Thyroid gland (tissue), 4 donors: Measurements from ENCODE around the gene NLRC5. TPM values are rescaled to one million over a fixed set of nuclear protein-coding genes. Genes with fewer than 3 reads are reported as not detected.

Source experiments
- DNase-seq, 2 donors: peaks; one replicate each; pipeline ENCODE4 v3.0.0-alpha.2; 2019
- H3K27ac ChIP-seq, 3 donors: fragments of 200-600 bp; sonication (generic); 1 replicate in 2 of 3; 2 replicates in 1 of 3; pipeline ENCODE4 v1.5.1; 2016 to 2019; ENCODE audit warnings: mild to moderate bottlenecking in 1 of 3, moderate library complexity in 1 of 3
- H3K27me3 ChIP-seq: fragments of 200-600 bp; sonication (generic); one replicate; pipeline ENCODE4 v1.5.1; 2019
- H3K36me3 ChIP-seq, 2 donors: fragments of 200-600 bp; sonication (generic); one replicate each; pipeline ENCODE4 v1.5.1; 2016 to 2019
- H3K4me1 ChIP-seq, 2 donors: fragments of 200-600 bp; sonication (generic); one replicate each; pipeline ENCODE4 v1.5.1; 2017 to 2019
- H3K4me3 ChIP-seq, 3 donors: fragments of 200-600 bp; sonication (generic); replicated peaks in 1 of 3; 1 replicate in 2 of 3; 2 replicates in 1 of 3; pipeline ENCODE4 v1.5.1; 2016; ENCODE audit warnings: mild to moderate bottlenecking in 1 of 3
- H3K9me3 ChIP-seq: fragments of 200-600 bp; sonication (generic); one replicate; pipeline ENCODE4 v1.5.1; 2017
- CTCF ChIP-seq, 6 experiments: fragments of 200-600 bp in 3 of 6; fragments of 450-650 bp in 3 of 6; sonication (generic) in 3 of 6; IDR thresholded peaks; one replicate each; pipeline ENCODE4 v1.5.1; 2016 to 2019; ENCODE audit warnings: antibody characterized with exemption in 6 of 6, mild to moderate bottlenecking in 2 of 6, inconsistent platforms in 1 of 6, moderate library complexity in 1 of 6
- POLR2A ChIP-seq, 2 donors: fragments of 450-650 bp; IDR thresholded peaks; one replicate each; pipeline ENCODE4 v1.6.1; 2017; ENCODE audit warnings: antibody characterized with exemption in 2 of 2, mild to moderate bottlenecking in 2 of 2, moderate library complexity in 1 of 2
- WGBS, 2 donors: methylation state at CpG; one replicate each; pipeline ENCODE4 v1.1.5; 2017; 5-methylcytosine and 5-hydroxymethylcytosine counted together
- intact Hi-C: fragments of 100-400 bp; cut with DNase I; formaldehyde crosslinking; loops from one replicate; pipeline ENCODE4 v1.15.1; 2023
- total RNA-seq, 4 donors: library from RNA; depleted of rRNA; stranded (reverse); fragments of >200 nt; gene quantifications; one replicate each; pipeline ENCODE4 v1.2.3, GENCODE V29; 2016

Gene NLRC5
- total RNA-seq, 4 donors from 2014 or later: 14.1 to 33.5 (median 20.5) TPM

- intact Hi-C loops: no loop called here
- peaks cover 20 to 27% of the 10 kb centered on the region in 2 donors for H3K4me1 ChIP-seq
- peak overlapping the region in 2 of 3 donors; percentile 59 to 75 for H3K27ac ChIP-seq
- no peak for TF ChIP-seq CTCF (IDR thresholded peaks at IDR 0.05)
- no peak for TF ChIP-seq POLR2A (IDR thresholded peaks at IDR 0.05)
- WGBS, 2 donors: 30 to 32% methylated on average over 22 to 24 of the region's 24 CpGs
- no peaks in the 10 kb centered on the region for H3K36me3 ChIP-seq
- H3K4me3 ChIP-seq: peak overlapping the region in 1 of 3 donors; percentile 53
- H3K9me3 ChIP-seq: no peaks in the 10 kb centered on the region
- peak; percentile 53 to 60 for DNase-seq
- H3K27me3 ChIP-seq: no peaks in the 10 kb centered on the region
Measured at GRCh38 chr16:57091200-57091974, 102.0 kb downstream of the NLRC5 start.

- Histone ChIP-seq H3K4me3 (peak within 1 kb of the TSS in 2 of 3 donors; percentile 53 to 55), H3K36me3 (no peaks in the 10 kb centered on the region), H3K27ac (peak within 1 kb of the TSS in 2 of 3 donors; percentile 69 to 75), H3K9me3 (no peaks in the 10 kb centered on the region), H3K4me1 (peaks cover 20 to 27% of the 10 kb centered on the region in 2 donors), H3K27me3 (no peaks in the 10 kb centered on the region)
- DNase-seq: peak; percentile 66 to 70
- TF ChIP-seq POLR2A (IDR thresholded peaks at IDR 0.05): peak in 1 of 2 donors; percentile 57
- TF ChIP-seq CTCF (IDR thresholded peaks at IDR 0.05): no peak
- intact Hi-C loops: no loop called here
- 4 to 7% methylated on average over 13 to 22 of the region's 100 CpGs for WGBS, 2 donors
Measured at GRCh38 chr16:57091975-57092785, 102.8 kb downstream of the NLRC5 start, which contains the start of gene CPNE2. CPNE2 (plus strand) TSS chr16:57092583; CDS start chr16:57110743, 18,160 bp downstream.

- 0% methylated on average over 1 of the region's 53 CpGs; no CpG with 5 or more reads in 1 of the 2 donors for WGBS, 2 donors
- Histone ChIP-seq H3K27me3 (no peaks in the 10 kb centered on the region), H3K36me3 (no peaks in the 10 kb centered on the region), H3K27ac (peak overlapping the region in 2 of 3 donors; percentile 69 to 72), H3K4me1 (peaks cover 20 to 31% of the 10 kb centered on the region in 2 donors), H3K9me3 (no peaks in the 10 kb centered on the region), H3K4me3 (peak overlapping the region in 2 of 3 donors; percentile 53 to 55)
- TF ChIP-seq CTCF (IDR thresholded peaks at IDR 0.05) (peak in 5 of 6 experiments; percentile 14 to 83 (median 37)), POLR2A (IDR thresholded peaks at IDR 0.05) (no peak)
- intact Hi-C loops: no loop called here
- peak; percentile 41 to 46 for DNase-seq
Measured at GRCh38 chr16:57092786-57093411, 103.5 kb downstream of the NLRC5 start.

- WGBS, 2 donors: 69 to 71% methylated on average over 17 of the region's 18 CpGs
- TF ChIP-seq POLR2A (IDR thresholded peaks at IDR 0.05) (no peak), CTCF (IDR thresholded peaks at IDR 0.05) (no peak)
- H3K36me3 ChIP-seq: no peaks in the 10 kb centered on the region
- H3K27ac ChIP-seq: no peak overlapping the region
- H3K4me3 ChIP-seq: peak overlapping the region in 1 of 3 donors; percentile 53
- DNase-seq: no peak
- intact Hi-C loops: no loop called here
- H3K27me3 ChIP-seq: no peaks in the 10 kb centered on the region
- no peaks in the 10 kb centered on the region for H3K9me3 ChIP-seq
- peaks cover 20 to 31% of the 10 kb centered on the region in 2 donors for H3K4me1 ChIP-seq
Measured at GRCh38 chr16:57093666-57094564, 104.6 kb downstream of the NLRC5 start.
